ENCODE data around the gene EIPR1.

DNA sequence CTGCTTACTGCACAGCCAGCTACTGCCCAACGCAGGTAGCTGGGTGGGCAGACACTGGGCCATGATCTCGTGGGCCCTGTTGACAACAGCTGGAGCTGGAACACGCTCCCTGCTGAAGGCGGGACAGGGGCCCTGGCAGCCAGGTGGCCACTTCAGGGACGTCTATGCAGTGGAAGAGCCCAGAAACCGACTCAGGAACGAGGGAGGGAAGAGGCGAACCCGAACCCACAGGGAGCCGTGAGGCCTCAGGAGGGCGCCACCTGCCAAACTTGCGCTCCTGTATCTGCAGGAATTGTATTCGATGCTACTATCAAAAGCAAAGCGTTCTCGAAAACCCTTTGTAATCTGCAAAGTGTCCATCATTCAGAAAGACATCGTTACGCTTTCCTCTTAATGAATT is 198.4 kb downstream of the EIPR1 start:
- TF ChIP-seq, protein P1, sequence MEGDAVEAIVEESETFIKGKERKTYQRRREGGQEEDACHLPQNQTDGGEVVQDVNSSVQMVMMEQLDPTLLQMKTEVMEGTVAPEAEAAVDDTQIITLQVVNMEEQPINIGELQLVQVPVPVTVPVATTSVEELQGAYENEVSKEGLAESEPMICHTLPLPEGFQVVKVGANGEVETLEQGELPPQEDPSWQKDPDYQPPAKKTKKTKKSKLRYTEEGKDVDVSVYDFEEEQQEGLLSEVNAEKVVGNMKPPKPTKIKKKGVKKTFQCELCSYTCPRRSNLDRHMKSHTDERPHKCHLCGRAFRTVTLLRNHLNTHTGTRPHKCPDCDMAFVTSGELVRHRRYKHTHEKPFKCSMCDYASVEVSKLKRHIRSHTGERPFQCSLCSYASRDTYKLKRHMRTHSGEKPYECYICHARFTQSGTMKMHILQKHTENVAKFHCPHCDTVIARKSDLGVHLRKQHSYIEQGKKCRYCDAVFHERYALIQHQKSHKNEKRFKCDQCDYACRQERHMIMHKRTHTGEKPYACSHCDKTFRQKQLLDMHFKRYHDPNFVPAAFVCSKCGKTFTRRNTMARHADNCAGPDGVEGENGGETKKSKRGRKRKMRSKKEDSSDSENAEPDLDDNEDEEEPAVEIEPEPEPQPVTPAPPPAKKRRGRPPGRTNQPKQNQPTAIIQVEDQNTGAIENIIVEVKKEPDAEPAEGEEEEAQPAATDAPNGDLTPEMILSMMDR (IDR thresholded peaks at IDR 0.05): no peak
- TF ChIP-seq EP300 (IDR thresholded peaks at IDR 0.05): no peak
- TF ChIP-seq POLR2A (IDR thresholded peaks at IDR 0.05): no peak

Measured in ovary (tissue), 3 donors.